HFF-Myc (cell line): ENCODE data around the gene DDIT4L.
A peak's percentile ranks its signal among the peaks of the same experiment; 100 is the strongest.

Experiments
- DNase-seq: peaks from one replicate; pipeline ENCODE4 v3.0.0-alpha.2; 2011; ENCODE audit warnings: low read depth; ENCODE audit errors: extremely low read depth
- H3K4me3 ChIP-seq: replicated peaks from 2 replicates; pipeline ENCODE4 v1.5.1; 2011; ENCODE audit warnings: low read depth, mild to moderate bottlenecking, control low read depth, low read length
- TF ChIP-seq, protein P1 (sequence below): IDR thresholded peaks from 2 replicates; pipeline ENCODE4 v1.5.1; 2012; ENCODE audit warnings: mild to moderate bottlenecking, low read depth, low read length, control low read depth; ENCODE audit errors: missing control alignments

The DDIT4L gene, protein sequence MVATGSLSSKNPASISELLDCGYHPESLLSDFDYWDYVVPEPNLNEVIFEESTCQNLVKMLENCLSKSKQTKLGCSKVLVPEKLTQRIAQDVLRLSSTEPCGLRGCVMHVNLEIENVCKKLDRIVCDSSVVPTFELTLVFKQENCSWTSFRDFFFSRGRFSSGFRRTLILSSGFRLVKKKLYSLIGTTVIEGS

DNA sequence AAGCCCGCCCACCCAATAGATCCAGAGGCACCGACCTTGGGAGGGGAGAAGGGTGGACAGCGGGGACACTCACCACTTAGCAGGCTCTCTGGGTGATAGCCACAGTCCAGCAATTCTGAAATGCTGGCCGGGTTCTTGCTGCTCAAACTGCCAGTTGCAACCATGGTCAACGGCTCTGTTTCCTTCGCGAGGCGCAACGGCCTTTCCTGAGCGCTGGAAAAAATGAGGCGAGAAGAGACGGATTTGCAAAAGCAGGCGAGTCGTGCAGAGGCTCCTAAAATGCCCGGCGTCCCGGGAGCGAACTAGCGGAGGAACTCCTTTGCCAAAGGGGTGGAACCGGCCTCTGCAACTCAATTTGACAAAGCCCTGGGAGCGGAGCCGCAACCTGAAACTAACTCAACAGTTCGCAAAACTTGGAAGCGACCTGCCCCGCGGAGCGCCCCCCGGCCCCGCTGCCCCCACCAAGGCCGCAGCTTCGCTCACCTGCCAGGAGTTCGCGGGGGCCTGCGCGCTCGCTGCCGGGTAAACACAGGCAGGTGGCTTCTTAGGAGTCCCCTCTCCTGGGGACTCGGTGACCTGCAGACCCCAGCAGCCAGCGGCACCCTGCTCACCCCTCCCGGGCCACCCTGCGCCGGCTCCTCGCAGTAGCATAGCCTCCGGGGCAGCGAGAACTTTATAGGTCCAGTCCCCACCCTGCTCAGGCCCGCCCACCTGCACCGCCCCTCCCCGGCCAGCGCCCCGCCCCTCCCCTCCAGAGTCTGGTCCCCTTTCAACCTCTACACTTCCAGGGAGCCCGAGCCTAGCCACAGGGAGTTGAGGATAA is at the start of gene DDIT4L:
Gene DDIT4L, minus strand, starts transcription at position 649 of the 823 bp plus-strand sequence. Its CDS starts 485 bp downstream, at position 164.
- H3K4me3 ChIP-seq: peak within 1 kb of the TSS; percentile 53
- DNase-seq: no peak
- TF ChIP-seq, protein P1, sequence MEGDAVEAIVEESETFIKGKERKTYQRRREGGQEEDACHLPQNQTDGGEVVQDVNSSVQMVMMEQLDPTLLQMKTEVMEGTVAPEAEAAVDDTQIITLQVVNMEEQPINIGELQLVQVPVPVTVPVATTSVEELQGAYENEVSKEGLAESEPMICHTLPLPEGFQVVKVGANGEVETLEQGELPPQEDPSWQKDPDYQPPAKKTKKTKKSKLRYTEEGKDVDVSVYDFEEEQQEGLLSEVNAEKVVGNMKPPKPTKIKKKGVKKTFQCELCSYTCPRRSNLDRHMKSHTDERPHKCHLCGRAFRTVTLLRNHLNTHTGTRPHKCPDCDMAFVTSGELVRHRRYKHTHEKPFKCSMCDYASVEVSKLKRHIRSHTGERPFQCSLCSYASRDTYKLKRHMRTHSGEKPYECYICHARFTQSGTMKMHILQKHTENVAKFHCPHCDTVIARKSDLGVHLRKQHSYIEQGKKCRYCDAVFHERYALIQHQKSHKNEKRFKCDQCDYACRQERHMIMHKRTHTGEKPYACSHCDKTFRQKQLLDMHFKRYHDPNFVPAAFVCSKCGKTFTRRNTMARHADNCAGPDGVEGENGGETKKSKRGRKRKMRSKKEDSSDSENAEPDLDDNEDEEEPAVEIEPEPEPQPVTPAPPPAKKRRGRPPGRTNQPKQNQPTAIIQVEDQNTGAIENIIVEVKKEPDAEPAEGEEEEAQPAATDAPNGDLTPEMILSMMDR: no peak

DNA sequence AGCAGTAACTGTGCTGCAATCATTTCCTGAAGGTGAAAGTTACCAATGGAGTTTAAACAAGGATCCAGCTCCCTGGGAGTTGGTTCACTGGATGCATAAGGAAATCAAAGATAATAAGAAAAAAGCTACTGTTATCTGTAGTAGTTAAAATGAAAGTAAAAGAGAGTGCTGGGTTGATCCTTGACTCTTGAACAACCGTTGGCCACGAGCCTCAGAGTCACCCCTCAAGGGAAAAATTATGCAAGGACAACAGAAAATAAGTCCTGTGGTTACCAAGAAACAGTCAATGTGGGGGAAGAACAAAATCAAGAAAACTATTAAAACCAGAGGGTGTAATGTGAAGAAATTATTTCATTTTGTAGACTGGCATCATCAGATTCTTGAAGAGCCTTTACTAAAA is 49.7 kb upstream of the DDIT4L start:
- TF ChIP-seq, protein P1: no peak
- no peak overlapping the region for H3K4me3 ChIP-seq
- DNase-seq: no peak

DNA sequence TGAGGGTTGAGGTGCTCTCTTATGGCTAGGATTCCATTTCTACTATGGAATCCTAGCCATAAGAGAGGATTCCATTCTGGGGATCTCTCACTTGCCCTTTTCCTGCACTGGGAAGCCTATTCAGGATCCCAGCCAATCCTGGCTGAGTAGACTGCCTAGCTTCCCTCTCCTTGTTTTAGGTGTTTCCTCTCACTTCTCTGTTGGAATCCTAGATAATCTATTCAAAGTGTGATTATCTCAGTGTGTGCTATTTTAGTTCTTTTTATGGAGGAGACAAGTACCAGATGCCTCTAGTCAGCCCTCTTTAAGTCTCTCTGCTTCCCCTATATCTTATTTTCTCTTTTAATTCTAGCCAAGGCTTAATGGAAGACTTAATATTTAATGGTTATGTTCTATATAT is 34.5 kb upstream of the DDIT4L start:
- no peak overlapping the region for H3K4me3 ChIP-seq
- TF ChIP-seq, protein P1: no peak
- no peak for DNase-seq

DNA sequence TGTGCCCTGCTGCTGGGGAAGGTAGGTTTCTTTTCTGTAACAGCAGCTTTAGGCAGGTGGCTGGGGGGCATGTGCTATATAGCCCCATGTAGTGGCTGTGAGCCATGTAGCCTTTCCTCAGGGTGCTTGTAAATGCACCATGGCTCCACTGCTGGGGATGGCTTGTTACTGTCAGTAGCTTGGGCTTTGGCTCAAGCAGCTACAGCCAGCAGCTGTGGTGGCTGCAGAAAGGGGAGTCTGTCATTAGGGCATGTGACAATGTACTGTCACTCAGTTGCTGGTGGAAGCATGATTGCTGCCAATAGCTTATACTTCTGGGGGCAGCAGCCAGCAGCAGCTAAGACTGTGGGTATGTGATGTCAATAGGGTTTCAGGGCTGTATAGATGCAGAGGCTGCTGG is 33.9 kb upstream of the DDIT4L start:
- no peak for DNase-seq
- H3K4me3 ChIP-seq: no peak overlapping the region
- TF ChIP-seq, protein P1: no peak

DNA sequence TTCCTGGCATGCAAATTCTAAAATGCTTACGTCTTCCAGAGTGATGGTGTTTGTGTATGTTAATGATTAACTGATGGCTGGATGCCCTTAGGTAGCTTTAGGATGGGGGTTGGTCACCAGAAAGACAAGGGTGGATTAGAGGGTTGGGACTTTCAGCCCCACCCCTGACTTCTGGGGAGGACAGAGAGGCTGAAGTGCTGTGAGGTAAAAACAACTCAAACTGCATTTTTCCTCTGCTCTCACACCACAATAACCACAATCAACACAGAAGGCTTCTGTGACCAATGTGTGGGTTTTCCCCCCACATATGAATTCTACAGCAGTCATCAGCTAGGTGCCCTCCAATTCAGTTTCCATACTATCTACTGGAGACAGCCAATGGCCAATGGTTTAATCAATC is 18.7 kb upstream of the DDIT4L start:
- no peak overlapping the region for H3K4me3 ChIP-seq
- TF ChIP-seq, protein P1: no peak
- no peak for DNase-seq

DNA sequence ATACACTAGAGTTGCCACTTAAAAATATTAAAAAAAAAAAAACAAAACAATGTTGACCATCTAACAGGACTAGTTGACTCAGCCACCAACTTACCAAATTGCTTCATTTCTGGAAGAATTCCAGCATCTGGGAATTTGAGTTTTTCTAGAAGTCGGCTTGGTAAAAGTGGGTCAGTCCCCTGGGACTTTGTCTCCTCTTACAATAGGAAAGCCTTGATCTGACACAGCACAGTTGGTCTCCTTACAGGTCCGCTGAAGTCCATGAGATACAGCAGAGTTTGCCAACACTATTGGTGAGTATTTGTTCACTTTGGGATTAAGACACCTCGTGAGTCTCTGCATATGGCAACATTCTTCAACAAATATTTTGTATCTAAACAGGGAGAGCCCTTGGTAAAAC is 18.2 kb upstream of the DDIT4L start:
- no peak for DNase-seq
- TF ChIP-seq, protein P1: no peak
- H3K4me3 ChIP-seq: no peak overlapping the region

DNA sequence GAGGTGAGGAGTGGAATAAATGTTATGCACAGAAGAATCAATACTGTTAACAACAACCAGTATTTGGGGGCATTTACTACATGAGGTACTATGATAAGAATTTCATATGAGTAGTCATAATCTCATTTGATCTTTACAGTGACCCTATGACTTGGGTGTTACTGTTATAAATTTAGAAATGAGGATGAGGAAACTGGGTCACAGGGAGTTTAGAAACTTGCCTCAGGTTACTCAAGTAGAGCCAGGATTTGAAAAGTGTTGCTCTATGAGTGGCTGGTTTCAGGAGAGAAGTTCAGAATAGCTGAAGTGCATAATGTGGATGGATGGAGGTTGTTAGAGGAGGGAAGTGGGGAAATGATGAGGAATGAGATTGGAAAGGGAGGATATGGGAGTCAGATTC is 16.6 kb upstream of the DDIT4L start:
- no peak for DNase-seq
- no peak overlapping the region for H3K4me3 ChIP-seq
- TF ChIP-seq, protein P1: no peak
